ENCODE data around the gene DIO3.

The DIO3 gene

GRCh38 chr14:101583006-101583714, 21.9 kb downstream of the DIO3 start:
- Histone ChIP-seq H3K9me3 (ENCODE audit: control insufficient read depth, insufficient read depth, low read length) (no peaks in the 10 kb centered on the region), H3K27ac (ENCODE audit: low read length) (no peak overlapping the region), H3K27me3 (ENCODE audit: control insufficient read depth, insufficient read depth, low read length) (no peaks in the 10 kb centered on the region), H3K4me1 (ENCODE audit: control insufficient read depth, insufficient read depth, low read length) (no peaks in the 10 kb centered on the region), H3K4me3 (ENCODE audit: low read length) (no peak overlapping the region), H3K36me3 (ENCODE audit: control insufficient read depth, insufficient read depth, low read length) (no peaks in the 10 kb centered on the region)
- no peak for DNase-seq (ENCODE audit: low read depth, low spot score)
- WGBS (ENCODE audit: insufficient coverage, insufficient read length) = 100% methylated on average over 3 of the region's 18 CpGs

GRCh38 chr14:101583715-101584054, 22.4 kb downstream of the DIO3 start:
- Histone ChIP-seq H3K27ac (ENCODE audit: low read length) (no peak overlapping the region), H3K4me1 (ENCODE audit: control insufficient read depth, insufficient read depth, low read length) (no peaks in the 10 kb centered on the region), H3K4me3 (ENCODE audit: low read length) (no peak overlapping the region), H3K27me3 (ENCODE audit: control insufficient read depth, insufficient read depth, low read length) (no peaks in the 10 kb centered on the region), H3K9me3 (ENCODE audit: control insufficient read depth, insufficient read depth, low read length) (no peaks in the 10 kb centered on the region), H3K36me3 (ENCODE audit: control insufficient read depth, insufficient read depth, low read length) (no peaks in the 10 kb centered on the region)
- DNase-seq (ENCODE audit: low read depth, low spot score) = no peak
- WGBS (ENCODE audit: insufficient coverage, insufficient read length) = no CpG with 5 or more reads among the region's 7 CpGs

GRCh38 chr14:101584055-101584859, 23.0 kb downstream of the DIO3 start:
- H3K4me3 ChIP-seq (ENCODE audit: low read length) = no peak overlapping the region

GRCh38 chr14:101585211-101585610, 23.9 kb downstream of the DIO3 start:
- no CpG with 5 or more reads among the region's 6 CpGs for WGBS (ENCODE audit: insufficient coverage, insufficient read length)
- Histone ChIP-seq H3K4me1 (ENCODE audit: control insufficient read depth, insufficient read depth, low read length) (no peaks in the 10 kb centered on the region), H3K36me3 (ENCODE audit: control insufficient read depth, insufficient read depth, low read length) (no peaks in the 10 kb centered on the region), H3K27ac (ENCODE audit: low read length) (no peak overlapping the region), H3K4me3 (ENCODE audit: low read length) (no peak overlapping the region), H3K27me3 (ENCODE audit: control insufficient read depth, insufficient read depth, low read length) (no peaks in the 10 kb centered on the region), H3K9me3 (ENCODE audit: control insufficient read depth, insufficient read depth, low read length) (no peaks in the 10 kb centered on the region)
- DNase-seq (ENCODE audit: low read depth, low spot score) = no peak

More at GRCh38 chr14:101584055-101584859, 23.0 kb downstream of the DIO3 start:
- H3K27me3 ChIP-seq (ENCODE audit: control insufficient read depth, insufficient read depth, low read length) = no peaks in the 10 kb centered on the region
- H3K27ac ChIP-seq (ENCODE audit: low read length) = no peak overlapping the region
- WGBS (ENCODE audit: insufficient coverage, insufficient read length) = no CpG with 5 or more reads among the region's 54 CpGs
- no peak for DNase-seq (ENCODE audit: low read depth, low spot score)
- H3K9me3 ChIP-seq (ENCODE audit: control insufficient read depth, insufficient read depth, low read length) = no peaks in the 10 kb centered on the region
- no peaks in the 10 kb centered on the region for H3K4me1 ChIP-seq (ENCODE audit: control insufficient read depth, insufficient read depth, low read length)
- no peaks in the 10 kb centered on the region for H3K36me3 ChIP-seq (ENCODE audit: control insufficient read depth, insufficient read depth, low read length)

GRCh38 chr14:101586531-101587430, 25.5 kb downstream of the DIO3 start:
- Histone ChIP-seq H3K4me1 (ENCODE audit: control insufficient read depth, insufficient read depth, low read length) (no peaks in the 10 kb centered on the region), H3K4me3 (ENCODE audit: low read length) (no peak overlapping the region), H3K36me3 (ENCODE audit: control insufficient read depth, insufficient read depth, low read length) (no peaks in the 10 kb centered on the region), H3K27ac (ENCODE audit: low read length) (no peak overlapping the region), H3K27me3 (ENCODE audit: control insufficient read depth, insufficient read depth, low read length) (no peaks in the 10 kb centered on the region), H3K9me3 (ENCODE audit: control insufficient read depth, insufficient read depth, low read length) (no peaks in the 10 kb centered on the region)
- WGBS (ENCODE audit: insufficient coverage, insufficient read length) = no CpG with 5 or more reads among the region's 17 CpGs
- DNase-seq (ENCODE audit: low read depth, low spot score) = no peak

GRCh38 chr14:101587441-101587911, 26.2 kb downstream of the DIO3 start:
- no peak for DNase-seq (ENCODE audit: low read depth, low spot score)
- no peaks in the 10 kb centered on the region for H3K36me3 ChIP-seq (ENCODE audit: control insufficient read depth, insufficient read depth, low read length)
- H3K4me3 ChIP-seq (ENCODE audit: low read length) = no peak overlapping the region
- H3K27ac ChIP-seq (ENCODE audit: low read length) = no peak overlapping the region
- no peaks in the 10 kb centered on the region for H3K9me3 ChIP-seq (ENCODE audit: control insufficient read depth, insufficient read depth, low read length)
- H3K27me3 ChIP-seq (ENCODE audit: control insufficient read depth, insufficient read depth, low read length) = no peaks in the 10 kb centered on the region
- no peaks in the 10 kb centered on the region for H3K4me1 ChIP-seq (ENCODE audit: control insufficient read depth, insufficient read depth, low read length)
- WGBS (ENCODE audit: insufficient coverage, insufficient read length) = no CpG with 5 or more reads among the region's 29 CpGs

GRCh38 chr14:101588286-101588975, 27.1 kb downstream of the DIO3 start:
- no CpG with 5 or more reads among the region's 17 CpGs for WGBS (ENCODE audit: insufficient coverage, insufficient read length)
- Histone ChIP-seq H3K4me1 (ENCODE audit: control insufficient read depth, insufficient read depth, low read length) (no peaks in the 10 kb centered on the region), H3K4me3 (ENCODE audit: low read length) (no peak overlapping the region), H3K27ac (ENCODE audit: low read length) (no peak overlapping the region), H3K36me3 (ENCODE audit: control insufficient read depth, insufficient read depth, low read length) (no peaks in the 10 kb centered on the region), H3K27me3 (ENCODE audit: control insufficient read depth, insufficient read depth, low read length) (no peaks in the 10 kb centered on the region), H3K9me3 (ENCODE audit: control insufficient read depth, insufficient read depth, low read length) (no peaks in the 10 kb centered on the region)
- no peak for DNase-seq (ENCODE audit: low read depth, low spot score)

GRCh38 chr14:101588990-101589389, 27.7 kb downstream of the DIO3 start:
- no peak overlapping the region for H3K4me3 ChIP-seq (ENCODE audit: low read length)
- H3K4me1 ChIP-seq (ENCODE audit: control insufficient read depth, insufficient read depth, low read length) = no peaks in the 10 kb centered on the region
- no peaks in the 10 kb centered on the region for H3K36me3 ChIP-seq (ENCODE audit: control insufficient read depth, insufficient read depth, low read length)
- no peak for DNase-seq (ENCODE audit: low read depth, low spot score)
- H3K9me3 ChIP-seq (ENCODE audit: control insufficient read depth, insufficient read depth, low read length) = no peaks in the 10 kb centered on the region
- WGBS (ENCODE audit: insufficient coverage, insufficient read length) = no CpG with 5 or more reads among the region's 6 CpGs
- H3K27me3 ChIP-seq (ENCODE audit: control insufficient read depth, insufficient read depth, low read length) = no peaks in the 10 kb centered on the region
- H3K27ac ChIP-seq (ENCODE audit: low read length) = no peak overlapping the region

GRCh38 chr14:101589486-101590015, 28.3 kb downstream of the DIO3 start:
- Histone ChIP-seq H3K4me3 (ENCODE audit: low read length) (no peak overlapping the region), H3K9me3 (ENCODE audit: control insufficient read depth, insufficient read depth, low read length) (no peaks in the 10 kb centered on the region), H3K27ac (ENCODE audit: low read length) (no peak overlapping the region), H3K36me3 (ENCODE audit: control insufficient read depth, insufficient read depth, low read length) (no peaks in the 10 kb centered on the region), H3K4me1 (ENCODE audit: control insufficient read depth, insufficient read depth, low read length) (no peaks in the 10 kb centered on the region), H3K27me3 (ENCODE audit: control insufficient read depth, insufficient read depth, low read length) (no peaks in the 10 kb centered on the region)
- no CpG with 5 or more reads among the region's 3 CpGs for WGBS (ENCODE audit: insufficient coverage, insufficient read length)
- DNase-seq (ENCODE audit: low read depth, low spot score) = no peak
